HepG2 (cell line): ENCODE measurements around the gene TYMS. TPM values are rescaled to one million over a fixed set of nuclear protein-coding genes. Genes with fewer than 3 reads are reported as not detected.

Experiments
- AGO2 ChIP-seq: fragments of 200-400 bp; formaldehyde crosslinking; optimal IDR thresholded peaks from 2 replicates; pipeline ENCODE3; 2017; ENCODE audit warnings: mild to moderate bottlenecking, low read depth, low read length, moderate library complexity
- BRCA1 ChIP-seq: sonication (generic); formaldehyde crosslinking; IDR thresholded peaks from 2 replicates; pipeline ENCODE4 v1.4.0; 2020; ENCODE audit warnings: missing genetic modification reagents
- MTA1 ChIP-seq: sonication (generic); formaldehyde crosslinking; IDR thresholded peaks from 2 replicates; pipeline ENCODE4 v1.4.0; 2020; ENCODE audit warnings: missing genetic modification reagents, mild to moderate bottlenecking, borderline replicate concordance
- PHB2 ChIP-seq: fragments of 450-650 bp; IDR thresholded peaks from 2 replicates; pipeline ENCODE4 v1.6.1; 2018; ENCODE audit not compliant: partially characterized antibody
- POLR2G ChIP-seq: fragments of 200-400 bp; formaldehyde crosslinking; IDR thresholded peaks from 2 replicates; pipeline ENCODE4 v1.6.1; 2018; ENCODE audit warnings: mild to moderate bottlenecking, low read depth, low read length, moderate library complexity
- SALL1 ChIP-seq: sonication (generic); formaldehyde crosslinking; IDR thresholded peaks from 2 replicates; pipeline ENCODE4 v1.8.0; 2022; ENCODE audit warnings: mild to moderate bottlenecking, missing genetic modification reagents
- TCF7 ChIP-seq: sonication (generic); IDR thresholded peaks from 2 replicates; pipeline ENCODE4 v1.6.1; 2016; ENCODE audit warnings: antibody characterized with exemption, low read depth
- ZBTB7A ChIP-seq: sonication (generic); formaldehyde crosslinking; IDR thresholded peaks from 2 replicates; pipeline ENCODE4 v1.8.0; 2022; ENCODE audit warnings: mild to moderate bottlenecking, missing genetic modification reagents
- ZNF343 ChIP-seq: sonication (generic); formaldehyde crosslinking; IDR thresholded peaks from 2 replicates; pipeline ENCODE4 v1.4.0; 2020; ENCODE audit warnings: mild to moderate bottlenecking, missing genetic modification reagents
- ZNF44 ChIP-seq: sonication (generic); formaldehyde crosslinking; IDR thresholded peaks from 2 replicates; pipeline ENCODE4 v1.5.1; 2020; ENCODE audit warnings: mild to moderate bottlenecking, missing genetic modification reagents
- polyA plus RNA-seq, 8 experiments: library from polyadenylated mRNA; depleted of rRNA in 3 of 8; stranded (reverse) in 7 of 8; unstranded in 1 of 8; fragments of >200 nt; fragmentation: Illumina TruSeq in 4 of 8; extraction: Trizol in 4 of 8; gene quantifications; 2 replicates each; pipeline versions ENCODE4 v1.2.1 to v1.2.3, GENCODE V29; 2011 to 2016; ENCODE audit warnings: low read depth in 4 of 8, missing spikeins in 1 of 8, mixed read lengths in 1 of 8; ENCODE audit not compliant: insufficient read depth in 1 of 8
- total RNA-seq, 5 experiments: library from RNA; depleted of rRNA; stranded (reverse); fragments of >200 nt; fragmentation: Illumina TruSeq; extraction: Trizol; gene quantifications; 2 replicates each; pipeline ENCODE4 v1.2.3, GENCODE V29; 2016; ENCODE audit warnings: low read depth in 1 of 5
- TF ChIP-seq, protein P1 (sequence below): sonication (generic); formaldehyde crosslinking; IDR thresholded peaks from 2 replicates; pipeline ENCODE4 v1.5.0; 2020; ENCODE audit warnings: mild to moderate bottlenecking, missing genetic modification reagents
- TF ChIP-seq, protein P2 (sequence below): sonication (generic); formaldehyde crosslinking; IDR thresholded peaks from 2 replicates; pipeline ENCODE4 v1.8.0; 2022; ENCODE audit warnings: missing genetic modification reagents, low read depth, mild to moderate bottlenecking, borderline replicate concordance
- TF ChIP-seq, protein P3 (sequence below): IDR thresholded peaks from 2 replicates; pipeline ENCODE4 v1.6.1; 2018; ENCODE audit warnings: missing genetic modification reagents
- TF ChIP-seq, protein P4 (sequence below): sonication (generic); formaldehyde crosslinking; IDR thresholded peaks from 2 replicates; pipeline ENCODE4 v1.9.0; 2021; ENCODE audit warnings: missing genetic modification reagents, mild to moderate bottlenecking, borderline replicate concordance
- TF ChIP-seq, protein P5 (sequence below): sonication (generic); formaldehyde crosslinking; IDR thresholded peaks from 2 replicates; pipeline ENCODE4 v1.5.0; 2020; ENCODE audit warnings: mild to moderate bottlenecking, missing genetic modification reagents
- TF ChIP-seq, protein P6 (sequence below): sonication (generic); formaldehyde crosslinking; IDR thresholded peaks from 2 replicates; pipeline ENCODE4 v1.5.0; 2020; ENCODE audit warnings: missing genetic modification reagents
- TF ChIP-seq, protein P7 (sequence below): sonication (generic); formaldehyde crosslinking; IDR thresholded peaks from 2 replicates; pipeline ENCODE4 v1.5.0; 2020; ENCODE audit warnings: missing genetic modification reagents

The TYMS gene
- total and polyA plus RNA-seq, 2 of the 13 experiments (the other 11 are each of a cell fraction or from before 2014, with no cell fraction given), result 80.1 to 106 TPM

DNA sequence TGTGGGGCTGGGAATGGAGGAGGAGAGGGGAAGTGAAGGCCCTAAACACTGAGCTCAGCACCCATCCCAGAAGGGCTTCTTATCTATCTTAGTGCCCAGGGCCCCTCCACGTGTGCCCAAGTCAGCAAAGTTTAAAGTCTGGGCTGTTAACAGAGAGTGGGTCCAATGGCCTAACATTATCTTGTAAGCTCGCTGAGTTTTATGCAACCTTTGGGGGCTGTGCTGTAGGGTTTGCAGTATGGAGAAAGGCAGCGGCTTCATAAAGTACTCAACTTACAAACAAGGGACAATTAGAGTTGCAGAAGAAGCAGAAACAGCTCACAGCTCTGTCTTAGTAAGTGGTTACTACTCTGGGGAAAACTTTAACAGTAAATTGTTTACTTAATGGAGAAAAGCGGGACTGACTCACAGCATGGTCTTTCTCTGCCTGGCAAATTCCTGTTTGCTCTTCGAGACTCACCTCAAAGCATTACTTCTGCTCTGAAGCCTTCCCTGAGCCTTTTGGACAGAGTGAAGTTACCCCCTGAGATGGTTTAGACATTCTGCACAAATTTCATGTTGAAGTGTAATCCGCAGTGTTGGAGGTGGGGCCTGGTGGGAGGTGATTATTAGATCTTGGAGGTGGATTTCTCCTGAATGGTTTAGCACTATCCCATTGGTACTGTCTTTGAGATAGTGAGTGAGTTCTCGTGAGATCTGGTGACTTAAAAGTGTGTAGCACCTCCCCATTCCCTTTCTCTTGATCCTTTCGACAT, 45.9 kb downstream of the TYMS start (continued):
- TF ChIP-seq, protein P1, sequence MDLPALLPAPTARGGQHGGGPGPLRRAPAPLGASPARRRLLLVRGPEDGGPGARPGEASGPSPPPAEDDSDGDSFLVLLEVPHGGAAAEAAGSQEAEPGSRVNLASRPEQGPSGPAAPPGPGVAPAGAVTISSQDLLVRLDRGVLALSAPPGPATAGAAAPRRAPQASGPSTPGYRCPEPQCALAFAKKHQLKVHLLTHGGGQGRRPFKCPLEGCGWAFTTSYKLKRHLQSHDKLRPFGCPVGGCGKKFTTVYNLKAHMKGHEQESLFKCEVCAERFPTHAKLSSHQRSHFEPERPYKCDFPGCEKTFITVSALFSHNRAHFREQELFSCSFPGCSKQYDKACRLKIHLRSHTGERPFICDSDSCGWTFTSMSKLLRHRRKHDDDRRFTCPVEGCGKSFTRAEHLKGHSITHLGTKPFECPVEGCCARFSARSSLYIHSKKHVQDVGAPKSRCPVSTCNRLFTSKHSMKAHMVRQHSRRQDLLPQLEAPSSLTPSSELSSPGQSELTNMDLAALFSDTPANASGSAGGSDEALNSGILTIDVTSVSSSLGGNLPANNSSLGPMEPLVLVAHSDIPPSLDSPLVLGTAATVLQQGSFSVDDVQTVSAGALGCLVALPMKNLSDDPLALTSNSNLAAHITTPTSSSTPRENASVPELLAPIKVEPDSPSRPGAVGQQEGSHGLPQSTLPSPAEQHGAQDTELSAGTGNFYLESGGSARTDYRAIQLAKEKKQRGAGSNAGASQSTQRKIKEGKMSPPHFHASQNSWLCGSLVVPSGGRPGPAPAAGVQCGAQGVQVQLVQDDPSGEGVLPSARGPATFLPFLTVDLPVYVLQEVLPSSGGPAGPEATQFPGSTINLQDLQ (CRISPR knock-in tag), result no peak
- TF ChIP-seq POLR2G (no peak), BRCA1 (no peak), TCF7 (no peak), PHB2 (no peak), ZNF343 (CRISPR knock-in tag) (no peak), MTA1 (CRISPR knock-in tag) (no peak), ZBTB7A (CRISPR knock-in tag) (no peak), SALL1 (CRISPR knock-in tag) (no peak), ZNF44 (CRISPR knock-in tag) (no peak), AGO2 (no peak)
- TF ChIP-seq, protein P2, sequence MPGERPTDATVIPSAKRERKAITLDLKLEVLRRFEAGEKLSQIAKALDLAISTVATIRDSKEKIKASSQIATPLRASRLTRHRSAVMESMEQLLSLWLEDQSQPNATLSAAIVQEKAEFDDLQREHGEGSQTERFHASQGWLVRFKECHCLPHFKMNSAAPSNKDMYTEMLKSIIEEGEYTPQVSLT (CRISPR knock-in tag), result no peak
- TF ChIP-seq, protein P3, sequence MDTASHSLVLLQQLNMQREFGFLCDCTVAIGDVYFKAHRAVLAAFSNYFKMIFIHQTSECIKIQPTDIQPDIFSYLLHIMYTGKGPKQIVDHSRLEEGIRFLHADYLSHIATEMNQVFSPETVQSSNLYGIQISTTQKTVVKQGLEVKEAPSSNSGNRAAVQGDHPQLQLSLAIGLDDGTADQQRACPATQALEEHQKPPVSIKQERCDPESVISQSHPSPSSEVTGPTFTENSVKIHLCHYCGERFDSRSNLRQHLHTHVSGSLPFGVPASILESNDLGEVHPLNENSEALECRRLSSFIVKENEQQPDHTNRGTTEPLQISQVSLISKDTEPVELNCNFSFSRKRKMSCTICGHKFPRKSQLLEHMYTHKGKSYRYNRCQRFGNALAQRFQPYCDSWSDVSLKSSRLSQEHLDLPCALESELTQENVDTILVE (CRISPR knock-in tag), result no peak
- TF ChIP-seq, protein P4, sequence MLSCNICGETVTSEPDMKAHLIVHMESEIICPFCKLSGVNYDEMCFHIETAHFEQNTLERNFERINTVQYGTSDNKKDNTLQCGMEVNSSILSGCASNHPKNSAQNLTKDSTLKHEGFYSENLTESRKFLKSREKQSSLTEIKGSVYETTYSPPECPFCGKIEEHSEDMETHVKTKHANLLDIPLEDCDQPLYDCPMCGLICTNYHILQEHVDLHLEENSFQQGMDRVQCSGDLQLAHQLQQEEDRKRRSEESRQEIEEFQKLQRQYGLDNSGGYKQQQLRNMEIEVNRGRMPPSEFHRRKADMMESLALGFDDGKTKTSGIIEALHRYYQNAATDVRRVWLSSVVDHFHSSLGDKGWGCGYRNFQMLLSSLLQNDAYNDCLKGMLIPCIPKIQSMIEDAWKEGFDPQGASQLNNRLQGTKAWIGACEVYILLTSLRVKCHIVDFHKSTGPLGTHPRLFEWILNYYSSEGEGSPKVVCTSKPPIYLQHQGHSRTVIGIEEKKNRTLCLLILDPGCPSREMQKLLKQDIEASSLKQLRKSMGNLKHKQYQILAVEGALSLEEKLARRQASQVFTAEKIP (CRISPR knock-in tag), result no peak
- TF ChIP-seq, protein P5, sequence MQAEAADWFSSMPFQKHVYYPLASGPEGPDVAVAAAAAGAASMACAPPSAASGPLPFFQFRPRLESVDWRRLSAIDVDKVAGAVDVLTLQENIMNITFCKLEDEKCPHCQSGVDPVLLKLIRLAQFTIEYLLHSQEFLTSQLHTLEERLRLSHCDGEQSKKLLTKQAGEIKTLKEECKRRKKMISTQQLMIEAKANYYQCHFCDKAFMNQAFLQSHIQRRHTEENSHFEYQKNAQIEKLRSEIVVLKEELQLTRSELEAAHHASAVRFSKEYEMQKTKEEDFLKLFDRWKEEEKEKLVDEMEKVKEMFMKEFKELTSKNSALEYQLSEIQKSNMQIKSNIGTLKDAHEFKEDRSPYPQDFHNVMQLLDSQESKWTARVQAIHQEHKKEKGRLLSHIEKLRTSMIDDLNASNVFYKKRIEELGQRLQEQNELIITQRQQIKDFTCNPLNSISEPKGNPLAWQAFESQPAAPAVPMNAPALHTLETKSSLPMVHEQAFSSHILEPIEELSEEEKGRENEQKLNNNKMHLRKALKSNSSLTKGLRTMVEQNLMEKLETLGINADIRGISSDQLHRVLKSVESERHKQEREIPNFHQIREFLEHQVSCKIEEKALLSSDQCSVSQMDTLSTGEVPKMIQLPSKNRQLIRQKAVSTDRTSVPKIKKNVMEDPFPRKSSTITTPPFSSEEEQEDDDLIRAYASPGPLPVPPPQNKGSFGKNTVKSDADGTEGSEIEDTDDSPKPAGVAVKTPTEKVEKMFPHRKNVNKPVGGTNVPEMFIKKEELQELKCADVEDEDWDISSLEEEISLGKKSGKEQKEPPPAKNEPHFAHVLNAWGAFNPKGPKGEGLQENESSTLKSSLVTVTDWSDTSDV (CRISPR knock-in tag), result no peak
- TF ChIP-seq, protein P6, sequence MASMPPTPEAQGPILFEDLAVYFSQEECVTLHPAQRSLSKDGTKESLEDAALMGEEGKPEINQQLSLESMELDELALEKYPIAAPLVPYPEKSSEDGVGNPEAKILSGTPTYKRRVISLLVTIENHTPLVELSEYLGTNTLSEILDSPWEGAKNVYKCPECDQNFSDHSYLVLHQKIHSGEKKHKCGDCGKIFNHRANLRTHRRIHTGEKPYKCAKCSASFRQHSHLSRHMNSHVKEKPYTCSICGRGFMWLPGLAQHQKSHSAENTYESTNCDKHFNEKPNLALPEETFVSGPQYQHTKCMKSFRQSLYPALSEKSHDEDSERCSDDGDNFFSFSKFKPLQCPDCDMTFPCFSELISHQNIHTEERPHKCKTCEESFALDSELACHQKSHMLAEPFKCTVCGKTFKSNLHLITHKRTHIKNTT (CRISPR knock-in tag), result no peak
- TF ChIP-seq, protein P7, sequence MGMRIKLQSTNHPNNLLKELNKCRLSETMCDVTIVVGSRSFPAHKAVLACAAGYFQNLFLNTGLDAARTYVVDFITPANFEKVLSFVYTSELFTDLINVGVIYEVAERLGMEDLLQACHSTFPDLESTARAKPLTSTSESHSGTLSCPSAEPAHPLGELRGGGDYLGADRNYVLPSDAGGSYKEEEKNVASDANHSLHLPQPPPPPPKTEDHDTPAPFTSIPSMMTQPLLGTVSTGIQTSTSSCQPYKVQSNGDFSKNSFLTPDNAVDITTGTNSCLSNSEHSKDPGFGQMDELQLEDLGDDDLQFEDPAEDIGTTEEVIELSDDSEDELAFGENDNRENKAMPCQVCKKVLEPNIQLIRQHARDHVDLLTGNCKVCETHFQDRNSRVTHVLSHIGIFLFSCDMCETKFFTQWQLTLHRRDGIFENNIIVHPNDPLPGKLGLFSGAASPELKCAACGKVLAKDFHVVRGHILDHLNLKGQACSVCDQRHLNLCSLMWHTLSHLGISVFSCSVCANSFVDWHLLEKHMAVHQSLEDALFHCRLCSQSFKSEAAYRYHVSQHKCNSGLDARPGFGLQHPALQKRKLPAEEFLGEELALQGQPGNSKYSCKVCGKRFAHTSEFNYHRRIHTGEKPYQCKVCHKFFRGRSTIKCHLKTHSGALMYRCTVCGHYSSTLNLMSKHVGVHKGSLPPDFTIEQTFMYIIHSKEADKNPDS (CRISPR knock-in tag), result no peak
